Forelimb muscle (tissue), 1 donor: ENCODE results near the gene TTC28. TPM values are rescaled to one million over a fixed set of nuclear protein-coding genes. Genes with fewer than 3 reads are reported as not detected.
"Not testable (repeated sequence)": the region's sequence is repeated elsewhere in the genome, so short reads cannot be mapped to it uniquely, and the experiment has no call there.

Experiments used
- DNase-seq: peaks from one replicate; pipeline ENCODE4 v3.0.0-alpha.2; 2013; ENCODE audit warnings: low read depth
- polyA plus RNA-seq: library from polyadenylated mRNA; unstranded; fragments of 120-200 nt; gene quantifications from one replicate; pipeline ENCODE4 v1.2.1, GENCODE V29; 2013; ENCODE audit not compliant: insufficient read length

The TTC28 gene
- polyA plus RNA-seq, 1 donor, result 24.9 TPM

- DNase-seq, result not testable (repeated sequence)
Measured at GRCh38 chr22:28560743-28561101, 118.9 kb downstream of the TTC28 start.

GRCh38 chr22:28560046-28560742, 119.4 kb downstream of the TTC28 start:
- DNase-seq, result no peak

DNA sequence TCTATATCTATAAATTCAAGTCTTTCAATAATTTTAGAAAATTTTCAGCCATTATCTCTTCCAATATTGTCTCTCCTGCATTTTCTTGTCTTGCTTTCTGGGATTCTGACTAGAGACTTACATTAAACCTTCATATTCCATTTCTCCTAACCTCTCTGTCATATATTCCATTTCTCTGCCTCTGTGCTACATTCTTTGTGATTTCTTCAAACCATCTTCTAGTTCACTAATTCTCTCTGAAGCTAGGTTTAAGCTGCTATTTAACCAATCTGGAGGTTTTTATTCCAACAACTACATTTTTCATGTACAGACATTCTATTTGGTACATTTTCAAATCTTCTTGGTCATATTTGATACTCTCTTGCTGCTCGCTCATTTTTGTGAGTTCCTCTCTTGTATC, 122.5 kb downstream of the TTC28 start:
- DNase-seq, result no peak

DNA sequence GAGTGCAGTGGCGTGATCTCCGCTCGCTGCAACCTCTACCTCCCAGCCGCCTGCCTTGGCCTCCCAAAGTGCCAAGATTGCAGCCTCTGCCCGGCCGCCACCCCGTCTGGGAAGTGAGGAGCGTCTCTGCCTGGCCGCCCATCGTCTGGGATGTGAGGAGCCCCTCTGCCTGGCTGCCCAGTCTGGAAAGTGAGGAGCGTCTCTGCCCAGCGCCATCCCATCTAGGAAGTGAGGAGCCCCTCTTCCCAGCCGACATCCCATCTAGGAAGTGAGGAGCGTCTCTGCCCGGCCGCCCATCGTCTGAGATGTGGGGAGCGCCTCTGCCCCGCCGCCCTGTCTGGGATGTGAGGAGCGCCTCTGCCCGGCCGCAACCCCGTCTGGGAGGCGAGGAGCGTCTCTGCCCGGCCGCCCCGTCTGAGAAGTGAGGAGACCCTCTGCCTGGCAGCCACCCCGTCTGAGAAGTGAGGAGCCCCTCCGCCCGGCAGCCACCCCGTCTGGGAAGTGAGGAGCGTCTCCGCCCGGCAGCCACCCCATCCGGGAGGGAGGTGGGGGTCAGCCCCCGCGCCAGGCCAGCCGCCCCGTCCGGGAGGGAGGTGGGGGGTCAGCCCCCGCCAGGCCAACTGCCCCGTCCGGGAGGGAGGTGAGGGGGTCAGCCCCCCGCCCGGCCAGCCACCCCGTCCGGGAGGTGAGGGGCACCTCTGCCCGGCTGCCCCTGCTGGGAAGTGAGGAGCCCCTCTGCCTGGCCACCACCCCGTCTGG, 126.4 kb downstream of the TTC28 start:
- DNase-seq, result not testable (repeated sequence)

- no peak for DNase-seq
Measured at GRCh38 chr22:28548406-28548805, 131.2 kb downstream of the TTC28 start.

GRCh38 chr22:28547132-28547842, 132.4 kb downstream of the TTC28 start:
- no peak for DNase-seq

DNA sequence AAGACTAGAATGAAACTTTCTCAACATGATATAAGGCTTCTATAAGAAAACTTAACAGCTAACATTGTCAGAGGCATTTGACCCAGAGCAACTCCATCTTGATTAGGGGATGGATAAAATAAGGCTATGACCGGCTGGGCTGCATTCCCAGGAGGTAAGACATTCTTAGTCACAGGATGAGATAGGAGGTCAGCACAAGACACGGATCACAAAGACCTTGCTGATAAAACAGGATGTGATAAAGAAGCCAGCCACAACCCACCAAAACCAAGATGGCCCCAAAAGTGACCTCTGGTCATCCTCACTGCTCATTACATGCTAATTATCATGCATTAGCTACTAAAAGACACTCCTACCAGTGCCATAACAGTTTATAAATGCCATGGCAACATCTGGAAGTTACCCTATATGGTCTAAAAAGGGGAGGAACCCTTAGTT, 135.2 kb downstream of the TTC28 start:
- DNase-seq, result no peak

- no peak for DNase-seq
Measured at GRCh38 chr22:28542980-28543621, 136.5 kb downstream of the TTC28 start.

- DNase-seq, result no peak
Measured at GRCh38 chr22:28541137-28541536, 138.5 kb downstream of the TTC28 start.

DNA sequence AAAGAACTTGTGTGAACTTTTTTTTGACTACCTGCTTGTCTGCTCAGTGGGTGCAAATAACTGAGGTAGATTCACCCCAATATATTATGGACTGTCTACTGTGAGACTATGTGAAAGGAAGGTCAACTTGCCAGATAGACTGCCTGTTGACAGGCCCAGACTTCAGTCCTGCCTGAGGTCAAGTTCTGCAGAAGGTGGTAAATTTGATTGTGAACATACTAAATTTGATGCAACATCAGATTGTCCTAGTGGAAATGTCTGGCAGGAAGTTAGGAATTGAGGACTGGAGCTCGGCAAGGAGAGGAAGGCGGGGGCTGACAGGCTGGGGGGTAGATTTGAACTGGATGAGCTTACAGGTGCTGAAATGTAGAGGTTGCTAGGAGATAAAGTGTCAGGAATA, 140.7 kb downstream of the TTC28 start:
- DNase-seq, result no peak

- DNase-seq, result not testable (repeated sequence)
Measured at GRCh38 chr22:28530565-28530964, 149.1 kb downstream of the TTC28 start.

DNA sequence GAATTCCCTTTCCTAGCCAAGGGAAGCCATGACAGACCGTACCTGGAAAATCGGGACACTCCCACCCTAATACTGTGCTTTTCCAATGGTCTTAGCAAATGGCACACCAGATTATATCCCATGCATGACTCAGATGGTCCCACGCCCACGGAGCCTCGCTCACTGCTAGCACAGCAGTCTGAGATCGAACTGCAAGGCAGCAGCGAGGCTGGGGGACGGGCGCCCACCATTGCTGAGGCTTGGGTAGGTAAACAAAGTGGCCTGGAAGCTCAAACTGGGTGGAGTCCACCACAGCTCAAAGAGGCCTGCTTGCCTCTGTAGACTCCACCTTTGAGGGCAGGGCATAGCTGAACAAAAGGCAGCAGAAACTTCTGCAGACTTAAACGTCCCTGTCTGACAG, 150.5 kb downstream of the TTC28 start:
- not testable (repeated sequence) for DNase-seq

DNA sequence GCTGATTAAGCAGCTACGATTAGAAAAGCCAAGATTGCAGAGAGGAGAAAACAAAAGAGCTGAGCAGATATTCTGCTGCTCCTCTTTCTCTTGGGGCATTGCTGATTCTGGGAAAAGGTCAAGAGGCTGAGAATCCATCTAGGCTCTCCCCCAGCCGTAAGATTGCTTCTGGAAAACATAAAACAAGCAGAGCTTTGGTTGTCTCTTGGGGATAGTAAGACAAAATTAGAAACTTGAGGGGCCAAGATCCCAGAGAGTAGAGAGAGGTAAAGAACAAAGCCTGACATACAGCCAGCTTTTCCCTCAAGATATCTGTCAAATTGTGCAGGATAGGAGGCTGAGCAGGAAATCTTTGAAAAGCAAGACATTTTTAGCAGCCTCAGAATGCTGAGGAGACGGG, 158.2 kb downstream of the TTC28 start:
- no peak for DNase-seq

GRCh38 chr22:28514321-28514821, 165.3 kb downstream of the TTC28 start:
- peak; percentile 90 for DNase-seq

GRCh38 chr22:28512387-28512786, 167.3 kb downstream of the TTC28 start:
- not testable (repeated sequence) for DNase-seq

GRCh38 chr22:28507896-28508295, 171.7 kb downstream of the TTC28 start:
- DNase-seq, result no peak

DNA sequence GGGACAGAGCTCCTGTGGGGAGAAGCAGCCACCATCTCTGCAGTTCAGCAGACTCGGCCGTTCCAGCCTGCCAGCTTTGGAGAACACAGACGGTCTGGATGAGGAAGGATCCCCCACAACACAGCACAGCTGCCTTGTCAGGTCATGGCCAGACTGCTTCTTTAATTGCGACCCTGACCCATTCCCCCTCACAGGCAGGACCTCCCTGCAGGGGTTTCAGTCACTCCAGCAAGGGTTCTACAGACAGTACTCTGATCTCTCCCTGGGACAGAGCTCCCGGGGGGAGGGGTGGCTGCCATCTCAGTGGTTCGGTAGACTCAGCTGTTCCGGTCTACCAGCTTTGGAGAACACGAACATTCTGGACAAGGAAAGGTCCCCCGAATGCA, 173.5 kb downstream of the TTC28 start:
- no peak for DNase-seq

DNA sequence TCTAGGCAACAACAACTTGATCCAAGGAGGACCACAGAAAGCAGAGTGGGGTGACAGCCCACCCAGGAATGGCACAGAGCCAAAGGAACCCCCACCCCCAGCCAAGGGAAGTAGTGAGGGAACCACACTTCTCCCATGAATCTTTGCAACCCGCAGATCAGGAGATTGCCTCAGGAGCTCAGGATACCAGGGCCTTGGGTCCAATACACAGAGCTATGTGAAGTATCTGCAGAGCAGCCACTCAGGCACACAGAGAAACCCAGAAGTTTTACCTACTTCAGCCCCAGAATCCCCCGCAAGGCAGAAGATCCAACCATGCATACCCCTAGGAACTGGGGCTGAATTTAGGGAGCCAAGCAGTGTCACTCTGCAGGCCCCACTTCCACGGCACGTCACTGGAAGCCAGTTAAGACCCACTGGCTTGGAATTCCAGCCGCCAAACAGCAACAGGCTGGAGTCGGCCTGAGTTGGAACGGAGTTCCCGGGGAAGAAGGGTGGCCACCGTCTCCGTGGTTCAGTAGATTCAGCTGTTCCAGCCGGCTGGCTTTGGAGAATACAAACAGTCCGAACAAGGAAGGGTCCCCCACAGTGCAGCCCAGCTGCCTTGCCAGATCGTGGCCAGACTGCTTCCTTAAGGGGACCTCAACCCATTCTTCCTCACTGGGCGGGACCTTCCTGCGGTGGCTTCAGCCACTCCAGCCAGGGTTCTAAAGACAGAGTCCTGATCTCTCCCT, 174.1 kb downstream of the TTC28 start:
- no peak for DNase-seq

- DNase-seq, result no peak
Measured at GRCh38 chr22:28500006-28500405, 179.6 kb downstream of the TTC28 start.

GRCh38 chr22:28498044-28498443, 181.6 kb downstream of the TTC28 start:
- no peak for DNase-seq

- DNase-seq, result no peak
Measured at GRCh38 chr22:28497188-28497587, 182.5 kb downstream of the TTC28 start.
